Erythroblast (primary cell): ENCODE measurements around the gene PRUNE2.

Experiments
- GATA1 ChIP-seq: IDR thresholded peaks from 2 replicates; pipeline ENCODE4 v1.6.1; 2011; ENCODE audit warnings: low read depth, mild to moderate bottlenecking, control low read depth, low read length, moderate library complexity
- POLR2A ChIP-seq: IDR thresholded peaks from 2 replicates; pipeline ENCODE4 v1.6.1; 2011; ENCODE audit warnings: mild to moderate bottlenecking, low read length

DNA sequence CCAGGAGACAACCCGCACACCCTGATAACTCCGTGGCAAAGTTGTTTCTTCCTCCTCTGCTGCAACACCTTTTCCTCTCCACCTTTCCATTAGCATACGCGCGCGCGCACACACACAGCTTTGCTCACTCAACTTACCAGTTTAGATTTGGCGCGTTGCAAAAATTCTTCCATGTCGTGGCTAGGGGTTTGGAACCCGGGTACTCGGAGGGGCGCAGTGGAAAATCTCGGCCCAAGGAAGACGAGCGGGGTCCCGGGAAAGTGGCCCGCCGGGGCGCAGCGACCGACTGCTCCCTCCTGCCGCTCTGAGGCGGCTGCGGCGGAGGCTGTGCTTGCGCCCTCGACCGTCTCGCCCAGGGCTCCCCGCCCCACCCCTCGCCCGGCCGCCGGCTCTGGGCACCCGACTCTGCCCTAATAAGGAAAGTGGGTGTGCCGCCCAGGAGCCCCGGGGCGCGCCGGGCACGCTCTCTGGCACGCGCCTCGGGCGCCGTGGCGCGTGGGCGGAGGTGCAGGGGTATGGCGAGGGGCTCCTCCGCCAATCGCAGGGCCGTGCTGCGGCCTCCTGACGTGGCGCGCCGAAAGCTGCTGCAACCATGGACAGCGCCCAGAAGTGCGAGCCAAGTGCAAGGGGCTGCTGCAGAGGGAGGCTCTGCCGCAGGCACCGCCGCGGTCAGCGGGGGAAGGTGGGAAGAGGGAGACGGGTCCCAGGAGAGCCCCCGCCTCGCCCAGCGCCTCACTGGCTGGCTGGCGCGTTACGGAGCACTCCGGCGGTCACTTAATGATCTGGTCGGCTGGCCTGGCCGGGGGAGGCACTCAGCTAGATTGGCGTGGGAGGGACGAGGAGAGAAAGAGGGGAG is at the start of gene PRUNE2:
- TF ChIP-seq POLR2A = no peak
- no peak for TF ChIP-seq GATA1
